Calu3 (cell line): Measurements from ENCODE around the gene KRTAP10-6. TPM values are rescaled to one million over a fixed set of nuclear protein-coding genes. Genes with fewer than 3 reads are reported as not detected.
"Not testable (repeated sequence)": the region's sequence is repeated elsewhere in the genome, so short reads cannot be mapped to it uniquely, and the experiment has no call there.

Experiments used
- BruUV-seq: library from RNA; stranded (reverse); fragments of 400-500 nt; replicated peaks from 2 replicates; lab custom pipeline; 2021; lab: Mats Ljungman, UMichigan
- CTCF ChIA-PET: fragments of 300-600 bp; sonication (Branson Sonifier 250); formaldehyde crosslinking; loops from one replicate; lab custom pipeline; 2022; ENCODE audit warnings: antibody characterized with exemption; lab: Charles Lee
- DNase-seq: peaks from one replicate; pipeline ENCODE4 v3.0.0; 2022
- H3K27ac Mint-ChIP-seq: one replicate; pipeline ENCODE4 v1.8.0; 2022; ENCODE audit warnings: mixed read lengths; ENCODE audit not compliant: unreplicated experiment
- H3K27me3 Mint-ChIP-seq: one replicate; pipeline ENCODE4 v1.8.0; 2022; ENCODE audit warnings: mixed read lengths; ENCODE audit not compliant: unreplicated experiment
- H3K36me3 Mint-ChIP-seq: one replicate; pipeline ENCODE4 v1.8.0; 2022; ENCODE audit warnings: mild to moderate bottlenecking, moderate library complexity, mixed read lengths; ENCODE audit not compliant: insufficient read depth, unreplicated experiment
- H3K4me1 Mint-ChIP-seq: one replicate; pipeline ENCODE4 v1.8.0; 2022; ENCODE audit warnings: mild to moderate bottlenecking, low read depth, mixed read lengths; ENCODE audit not compliant: unreplicated experiment
- H3K4me3 Mint-ChIP-seq: one replicate; pipeline ENCODE4 v1.8.0; 2022; ENCODE audit warnings: mild to moderate bottlenecking, low read depth, moderate library complexity, mixed read lengths; ENCODE audit not compliant: unreplicated experiment
- H3K9me3 Mint-ChIP-seq: one replicate; pipeline ENCODE4 v1.8.0; 2022; ENCODE audit warnings: low read depth, mixed read lengths; ENCODE audit not compliant: unreplicated experiment
- intact Hi-C: fragments of 100-400 bp; cut with micrococcal nuclease; formaldehyde crosslinking; loops from one replicate; pipeline ENCODE4 v1.10.0; 2022; ENCODE audit not compliant: unreplicated experiment
- total RNA-seq: library from RNA; stranded (reverse); gene quantifications from 2 replicates; pipeline ENCODE4 v1.2.3, GENCODE V29; 2022
- TF ChIP-seq, protein P1 (sequence below): fragments of 200-600 bp; IDR thresholded peaks from one replicate; pipeline ENCODE4 v1.8.0; 2022; ENCODE audit warnings: antibody characterized with exemption; ENCODE audit not compliant: unreplicated experiment

The KRTAP10-6 gene
- total RNA-seq, 1 experiment from 2014 or later = not detected

DNA sequence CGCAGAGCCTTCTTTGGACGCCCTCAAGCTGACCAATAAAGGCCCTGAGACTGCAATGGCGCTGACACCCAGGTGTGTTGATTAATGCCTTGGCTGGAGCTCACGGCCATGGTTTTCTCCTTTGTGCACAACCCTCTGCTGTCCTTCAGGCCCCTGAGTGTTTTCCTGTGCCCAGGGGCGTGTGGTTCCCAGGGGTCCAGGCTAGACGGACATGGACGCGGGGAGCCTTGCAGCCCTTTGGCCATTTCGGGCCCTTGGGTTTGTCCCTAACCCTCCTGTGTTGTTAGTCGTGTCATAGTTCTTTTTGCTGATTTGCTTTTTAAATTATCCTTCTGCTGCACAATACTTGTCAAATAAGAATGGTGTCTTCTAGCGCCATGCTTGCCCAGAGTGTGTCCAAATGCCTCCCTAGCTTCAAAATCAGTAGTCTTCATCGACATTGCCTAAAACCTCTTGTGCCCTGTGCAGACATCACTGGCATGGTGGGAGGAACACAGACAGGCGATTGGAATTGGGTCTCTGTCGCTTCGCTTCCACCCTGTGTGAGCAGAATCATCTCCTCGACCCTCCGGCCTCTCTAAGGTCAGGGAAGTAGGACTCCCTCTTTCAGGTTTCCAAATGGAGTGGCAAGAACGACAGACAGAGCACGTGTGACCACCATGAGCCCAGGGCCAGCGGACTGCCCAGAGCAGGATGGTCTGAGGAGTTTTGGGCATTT is 16.8 kb downstream of the KRTAP10-6 start:
- peaks cover 19% of the 10 kb centered on the region for H3K4me1 Mint-ChIP-seq
- no TSS peak for BruUV-seq
- peaks cover 8% of the 10 kb centered on the region for H3K36me3 Mint-ChIP-seq
- H3K9me3 Mint-ChIP-seq = peaks cover 6% of the 10 kb centered on the region
- DNase-seq = no peak
- peak overlapping the region; percentile 71 for H3K4me3 Mint-ChIP-seq
- CTCF ChIA-PET = no interaction called here
- intact Hi-C loops = no loop called here
- H3K27ac Mint-ChIP-seq = no peak overlapping the region
- H3K27me3 Mint-ChIP-seq = peaks cover 67% of the 10 kb centered on the region
- TF ChIP-seq, protein P1, sequence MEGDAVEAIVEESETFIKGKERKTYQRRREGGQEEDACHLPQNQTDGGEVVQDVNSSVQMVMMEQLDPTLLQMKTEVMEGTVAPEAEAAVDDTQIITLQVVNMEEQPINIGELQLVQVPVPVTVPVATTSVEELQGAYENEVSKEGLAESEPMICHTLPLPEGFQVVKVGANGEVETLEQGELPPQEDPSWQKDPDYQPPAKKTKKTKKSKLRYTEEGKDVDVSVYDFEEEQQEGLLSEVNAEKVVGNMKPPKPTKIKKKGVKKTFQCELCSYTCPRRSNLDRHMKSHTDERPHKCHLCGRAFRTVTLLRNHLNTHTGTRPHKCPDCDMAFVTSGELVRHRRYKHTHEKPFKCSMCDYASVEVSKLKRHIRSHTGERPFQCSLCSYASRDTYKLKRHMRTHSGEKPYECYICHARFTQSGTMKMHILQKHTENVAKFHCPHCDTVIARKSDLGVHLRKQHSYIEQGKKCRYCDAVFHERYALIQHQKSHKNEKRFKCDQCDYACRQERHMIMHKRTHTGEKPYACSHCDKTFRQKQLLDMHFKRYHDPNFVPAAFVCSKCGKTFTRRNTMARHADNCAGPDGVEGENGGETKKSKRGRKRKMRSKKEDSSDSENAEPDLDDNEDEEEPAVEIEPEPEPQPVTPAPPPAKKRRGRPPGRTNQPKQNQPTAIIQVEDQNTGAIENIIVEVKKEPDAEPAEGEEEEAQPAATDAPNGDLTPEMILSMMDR = no peak

DNA sequence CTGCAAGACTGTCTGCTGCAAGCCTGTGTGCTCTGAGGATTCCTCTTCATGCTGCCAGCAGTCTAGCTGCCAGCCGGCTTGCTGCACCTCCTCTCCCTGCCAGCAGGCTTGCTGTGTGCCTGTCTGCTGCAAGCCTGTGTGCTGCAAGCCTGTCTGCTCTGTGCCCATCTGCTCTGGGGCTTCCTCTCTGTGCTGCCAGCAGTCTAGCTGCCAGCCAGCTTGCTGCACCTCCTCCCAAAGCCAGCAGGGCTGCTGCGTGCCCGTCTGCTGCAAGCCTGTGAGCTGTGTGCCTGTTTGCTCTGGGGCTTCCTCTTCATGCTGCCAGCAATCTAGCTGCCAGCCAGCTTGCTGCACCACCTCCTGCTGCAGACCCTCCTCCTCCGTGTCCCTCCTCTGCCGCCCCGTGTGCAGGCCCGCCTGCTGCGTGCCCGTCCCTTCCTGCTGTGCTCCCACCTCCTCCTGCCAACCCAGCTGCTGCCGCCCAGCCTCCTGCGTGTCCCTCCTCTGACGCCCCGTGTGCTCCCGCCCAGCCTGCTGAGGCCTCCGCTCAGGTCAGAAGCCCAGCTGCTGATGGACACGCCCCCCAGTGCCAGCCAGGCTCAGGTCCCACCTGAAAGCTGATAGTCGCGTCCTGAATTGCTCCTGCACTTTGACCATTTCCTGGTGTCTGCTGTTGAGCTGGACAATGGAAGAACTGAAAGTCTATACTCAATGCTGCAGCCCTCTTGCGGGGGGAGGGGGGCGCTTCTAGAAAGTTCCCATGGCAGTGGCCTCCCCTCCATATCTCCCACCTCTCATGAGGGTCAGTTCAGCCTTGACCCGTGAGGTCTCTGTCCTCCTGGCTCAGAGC is 17.6 kb downstream of the KRTAP10-6 start:
- no TSS peak for BruUV-seq
- H3K27ac Mint-ChIP-seq = no peak overlapping the region
- H3K27me3 Mint-ChIP-seq = peaks cover 63% of the 10 kb centered on the region
- H3K4me1 Mint-ChIP-seq = peaks cover 13% of the 10 kb centered on the region
- peaks cover 6% of the 10 kb centered on the region for H3K9me3 Mint-ChIP-seq
- TF ChIP-seq, protein P1 = no peak
- CTCF ChIA-PET = interaction anchor here (0.7 kb wide), 1 partner anchor 1001 kb away, joined by 3 read pairs; no protein-coding TSS in a partner anchor
- peaks cover 8% of the 10 kb centered on the region for H3K36me3 Mint-ChIP-seq
- peak; percentile 34 for DNase-seq
- peak overlapping the region; percentile 71 for H3K4me3 Mint-ChIP-seq
- intact Hi-C loops = no loop called here

DNA sequence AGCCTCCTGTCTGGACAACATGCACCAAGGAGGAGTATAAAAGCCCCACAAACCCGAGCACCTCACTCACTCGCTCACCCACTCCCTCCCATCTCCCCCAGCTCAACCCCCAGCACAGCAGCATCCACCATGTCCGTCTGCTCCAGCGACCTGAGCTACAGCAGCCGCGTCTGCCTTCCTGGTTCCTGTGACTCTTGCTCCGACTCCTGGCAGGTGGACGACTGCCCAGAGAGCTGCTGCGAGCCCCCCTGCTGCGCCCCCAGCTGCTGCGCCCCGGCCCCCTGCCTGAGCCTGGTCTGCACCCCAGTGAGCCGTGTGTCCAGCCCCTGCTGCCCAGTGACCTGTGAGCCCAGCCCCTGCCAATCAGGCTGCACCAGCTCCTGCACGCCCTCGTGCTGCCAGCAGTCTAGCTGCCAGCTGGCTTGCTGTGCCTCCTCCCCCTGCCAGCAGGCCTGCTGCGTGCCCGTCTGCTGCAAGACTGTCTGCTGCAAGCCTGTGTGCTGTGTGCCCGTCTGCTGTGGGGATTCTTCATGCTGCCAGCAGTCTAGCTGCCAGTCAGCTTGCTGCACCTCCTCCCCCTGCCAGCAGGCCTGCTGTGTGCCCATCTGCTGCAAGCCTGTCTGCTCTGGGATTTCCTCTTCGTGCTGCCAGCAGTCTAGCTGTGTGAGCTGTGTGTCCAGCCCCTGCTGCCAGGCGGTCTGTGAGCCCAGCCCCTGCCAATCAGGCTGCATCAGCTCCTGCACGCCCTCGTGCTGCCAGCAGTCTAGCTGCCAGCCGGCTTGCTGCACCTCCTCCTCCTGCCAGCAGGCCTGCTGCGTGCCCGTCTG is 18.5 kb downstream of the KRTAP10-6 start, which contains the start of gene KRTAP10-4:
KRTAP10-4 (plus strand) TSS at position 100 of the 827 bp plus-strand sequence; CDS start at position 130, 30 bp downstream.
- H3K9me3 Mint-ChIP-seq, BruUV-seq, H3K36me3 Mint-ChIP-seq, H3K27ac Mint-ChIP-seq, intact Hi-C loops, DNase-seq: not testable (repeated sequence)
- CTCF ChIA-PET = interaction anchor here (1.2 kb wide), 2 partner anchors 18 to 159 kb away, joined by 3 read pairs; partner anchors contain the start of gene KRTAP10-6
- Mint-ChIP-seq H3K4me3 (peak within 1 kb of the TSS; percentile 71), H3K4me1 (peaks cover 12% of the 10 kb centered on the region), H3K27me3 (peaks cover 65% of the 10 kb centered on the region)

DNA sequence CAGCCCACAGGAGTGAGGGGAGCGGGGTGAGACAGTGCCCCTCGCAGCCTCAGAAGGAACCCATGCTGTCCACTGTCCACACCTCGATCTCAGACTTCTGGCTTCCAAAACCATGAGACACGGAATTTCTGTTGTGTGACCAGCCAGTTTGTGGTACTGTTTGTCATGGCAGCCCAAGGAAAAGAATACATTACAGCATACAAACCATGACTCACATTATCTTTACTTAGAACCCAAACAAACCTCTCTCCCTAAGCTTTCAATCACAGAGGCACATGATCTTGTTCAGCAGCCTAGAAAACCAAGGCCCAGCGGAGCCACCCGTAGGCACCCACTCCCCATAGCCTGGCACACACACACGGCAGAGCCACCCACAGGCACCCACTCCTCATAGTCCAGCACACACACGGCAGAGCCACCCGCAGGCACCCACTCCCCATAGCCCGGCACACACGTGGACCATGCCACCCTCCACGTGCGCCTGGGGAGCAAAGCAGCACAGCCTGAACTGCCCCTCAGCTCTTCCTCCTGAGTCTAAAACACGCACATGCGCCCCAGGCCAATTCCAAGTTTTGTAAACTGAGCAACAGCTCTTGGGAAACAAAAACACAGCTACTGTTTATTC is 19.2 kb downstream of the KRTAP10-6 start:
- H3K36me3 Mint-ChIP-seq = peaks cover 8% of the 10 kb centered on the region
- peaks cover 12% of the 10 kb centered on the region for H3K4me1 Mint-ChIP-seq
- CTCF ChIA-PET = interaction anchor here (1.2 kb wide), 2 partner anchors 19 to 159 kb away, joined by 3 read pairs; partner anchors contain the start of gene KRTAP10-6
- peaks cover 6% of the 10 kb centered on the region for H3K9me3 Mint-ChIP-seq
- BruUV-seq = no TSS peak
- peaks cover 73% of the 10 kb centered on the region for H3K27me3 Mint-ChIP-seq
- TF ChIP-seq, protein P1 = no peak
- H3K27ac Mint-ChIP-seq = no peak overlapping the region
- no peak overlapping the region for H3K4me3 Mint-ChIP-seq
- intact Hi-C loops = no loop called here
- DNase-seq = no peak
